AG04450 (cell line): Measurements from ENCODE around the gene FILIP1L. TPM values are rescaled to one million over a fixed set of nuclear protein-coding genes. Genes with fewer than 3 reads are reported as not detected.

Experiments used
- CTCF ChIA-PET: fragments of 300-600, 350-600 bp; formaldehyde crosslinking; extraction: SDS; loops from one replicate; lab custom pipeline; 2022; ENCODE audit warnings: antibody characterized with exemption, inconsistent platforms; lab: Charles Lee
- POLR2A ChIA-PET: fragments of 350-600 bp; formaldehyde crosslinking; extraction: SDS; loops from one replicate; lab custom pipeline; 2021; ENCODE audit warnings: antibody characterized with exemption, inconsistent platforms; lab: Yijun Ruan, JAX
- DNase-seq: peaks from one replicate; pipeline ENCODE4 v3.0.0-alpha.2; 2011; ENCODE audit warnings: low read depth, low spot score
- H3K27ac ChIP-seq: one replicate; pipeline ENCODE4 v1.5.1; 2012; ENCODE audit warnings: low read depth, low read length, control low read depth
- H3K27me3 ChIP-seq: one replicate; pipeline ENCODE4 v1.6.0; 2012; ENCODE audit warnings: low read length; ENCODE audit not compliant: control insufficient read depth, insufficient read depth
- H3K4me3 ChIP-seq: 2 replicates; pipeline ENCODE4 v1.5.1; 2011; ENCODE audit warnings: mild to moderate bottlenecking, low read depth, low read length, control low read depth
- H3K9me3 ChIP-seq: 2 replicates; pipeline ENCODE4 v1.5.1; 2012; ENCODE audit warnings: low read length; ENCODE audit not compliant: control insufficient read depth, insufficient read depth
- polyA plus RNA-seq: library from polyadenylated mRNA; depleted of rRNA; stranded (reverse); fragments of >200 nt; gene quantifications from 2 replicates; pipeline ENCODE4 v1.2.3, GENCODE V29; 2011
- TF ChIP-seq, protein P1 (sequence below): IDR thresholded peaks from 2 replicates; pipeline ENCODE4 v1.5.1; 2011; ENCODE audit warnings: low read depth, low read length, control low read depth, inconsistent platforms

FILIP1L gene
- polyA plus RNA-seq, 1 experiment: 75.5 TPM

DNA sequence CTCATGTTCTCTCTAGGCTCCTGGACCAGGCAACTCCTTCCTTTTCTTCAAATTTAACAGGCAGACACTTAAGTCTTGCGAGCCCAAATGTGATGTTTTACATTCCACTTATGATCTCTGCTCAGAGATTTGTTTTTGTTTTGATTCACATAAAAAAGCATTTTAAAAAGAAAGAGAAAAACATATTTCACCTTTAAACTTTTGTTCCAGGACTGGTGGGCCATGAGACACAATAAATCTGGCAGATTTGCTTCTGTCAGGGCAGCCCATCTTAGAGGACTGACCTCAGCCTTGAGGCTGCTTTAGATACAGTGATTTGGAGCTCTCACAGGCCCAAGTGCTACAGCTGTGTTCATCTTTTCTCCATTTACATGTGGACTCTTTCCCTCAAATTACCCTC is 244.7 kb downstream of the FILIP1L start:
- DNase-seq: no peak
- CTCF ChIA-PET: interaction anchor here (0.9 to 1.0 kb wide), 2 partner anchors 220 to 384 kb away, joined by 3 to 5 read pairs; no protein-coding TSS in a partner anchor
- POLR2A ChIA-PET: no interaction called here

DNA sequence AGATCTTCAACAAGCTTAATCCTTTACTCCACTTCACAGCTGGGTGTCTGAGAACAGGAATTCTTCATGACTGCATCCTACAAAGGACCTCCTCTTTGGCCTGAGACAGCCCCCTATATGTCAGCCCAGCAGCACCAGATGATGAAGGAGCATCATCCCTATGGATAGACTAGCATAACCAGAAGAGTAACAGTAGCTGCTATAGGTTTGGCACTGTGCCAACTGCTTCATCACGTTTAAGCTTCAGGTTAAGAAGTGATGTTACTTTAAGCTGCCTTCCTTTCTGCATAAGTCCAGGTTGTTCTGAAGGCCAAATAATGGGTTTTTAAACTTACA is 246.0 kb downstream of the FILIP1L start:
- Histone ChIP-seq H3K9me3 (no peaks in the 10 kb centered on the region), H3K27ac (no peak overlapping the region), H3K27me3 (no peaks in the 10 kb centered on the region), H3K4me3 (no peak overlapping the region)
- DNase-seq: no peak
- ChIA-PET CTCF (interaction anchor here (0.6 to 1.4 kb wide), 2 partner anchors 37 to 183 kb away, joined by 3 read pairs; no protein-coding TSS in a partner anchor), POLR2A (interaction anchor here (0.6 kb wide), 1 partner anchor 117 kb away, joined by 5 read pairs; no protein-coding TSS in a partner anchor)
- TF ChIP-seq, protein P1, sequence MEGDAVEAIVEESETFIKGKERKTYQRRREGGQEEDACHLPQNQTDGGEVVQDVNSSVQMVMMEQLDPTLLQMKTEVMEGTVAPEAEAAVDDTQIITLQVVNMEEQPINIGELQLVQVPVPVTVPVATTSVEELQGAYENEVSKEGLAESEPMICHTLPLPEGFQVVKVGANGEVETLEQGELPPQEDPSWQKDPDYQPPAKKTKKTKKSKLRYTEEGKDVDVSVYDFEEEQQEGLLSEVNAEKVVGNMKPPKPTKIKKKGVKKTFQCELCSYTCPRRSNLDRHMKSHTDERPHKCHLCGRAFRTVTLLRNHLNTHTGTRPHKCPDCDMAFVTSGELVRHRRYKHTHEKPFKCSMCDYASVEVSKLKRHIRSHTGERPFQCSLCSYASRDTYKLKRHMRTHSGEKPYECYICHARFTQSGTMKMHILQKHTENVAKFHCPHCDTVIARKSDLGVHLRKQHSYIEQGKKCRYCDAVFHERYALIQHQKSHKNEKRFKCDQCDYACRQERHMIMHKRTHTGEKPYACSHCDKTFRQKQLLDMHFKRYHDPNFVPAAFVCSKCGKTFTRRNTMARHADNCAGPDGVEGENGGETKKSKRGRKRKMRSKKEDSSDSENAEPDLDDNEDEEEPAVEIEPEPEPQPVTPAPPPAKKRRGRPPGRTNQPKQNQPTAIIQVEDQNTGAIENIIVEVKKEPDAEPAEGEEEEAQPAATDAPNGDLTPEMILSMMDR: no peak

More for the DNA sequence above, 244.7 kb downstream of the FILIP1L start:
- Histone ChIP-seq H3K27me3 (no peaks in the 10 kb centered on the region), H3K4me3 (no peak overlapping the region), H3K27ac (no peak overlapping the region), H3K9me3 (no peaks in the 10 kb centered on the region)
- TF ChIP-seq, protein P1: no peak

DNA sequence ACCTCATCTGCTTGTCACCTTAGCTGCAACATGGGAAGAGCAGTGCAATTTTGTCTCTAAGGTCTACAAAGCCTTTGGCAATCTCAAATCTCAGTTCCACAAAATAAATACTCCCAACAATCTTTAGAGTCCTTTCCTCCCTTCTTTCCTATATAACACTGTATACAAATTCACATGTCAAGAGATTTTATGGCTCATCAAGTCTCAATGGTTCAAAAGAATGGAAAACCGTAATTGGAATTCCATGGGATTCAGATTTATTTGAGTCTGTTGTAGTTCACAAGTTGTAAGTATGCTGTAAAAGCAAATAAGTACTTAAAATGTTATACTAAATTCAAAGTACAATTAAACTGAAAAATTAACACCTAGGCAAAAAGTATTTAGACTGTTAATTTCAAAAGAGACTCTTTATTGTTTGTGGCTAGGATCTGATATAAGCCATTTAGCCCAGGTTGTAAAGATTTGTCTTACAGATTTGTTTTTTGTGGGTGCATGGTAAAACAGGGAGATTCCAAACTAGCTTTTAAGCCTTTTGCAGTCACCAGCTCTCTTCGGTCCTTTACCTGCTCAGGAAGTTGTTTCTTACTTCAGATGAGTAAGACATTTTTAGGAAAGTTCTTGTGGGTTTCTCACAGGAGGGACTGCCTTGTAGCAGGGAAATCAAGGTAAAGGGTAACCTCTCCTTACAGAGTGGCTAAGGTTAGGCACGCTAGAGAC is 246.5 kb downstream of the FILIP1L start:
- Histone ChIP-seq H3K9me3 (no peaks in the 10 kb centered on the region), H3K27ac (no peak overlapping the region), H3K4me3 (no peak overlapping the region), H3K27me3 (no peaks in the 10 kb centered on the region)
- ChIA-PET CTCF (interaction anchor here (0.6 to 1.4 kb wide), 3 partner anchors 25 to 183 kb away, joined by 3 read pairs; no protein-coding TSS in a partner anchor), POLR2A (interaction anchor here (0.6 kb wide), 1 partner anchor 117 kb away, joined by 5 read pairs; no protein-coding TSS in a partner anchor)
- DNase-seq: no peak
- TF ChIP-seq, protein P1: no peak

DNA sequence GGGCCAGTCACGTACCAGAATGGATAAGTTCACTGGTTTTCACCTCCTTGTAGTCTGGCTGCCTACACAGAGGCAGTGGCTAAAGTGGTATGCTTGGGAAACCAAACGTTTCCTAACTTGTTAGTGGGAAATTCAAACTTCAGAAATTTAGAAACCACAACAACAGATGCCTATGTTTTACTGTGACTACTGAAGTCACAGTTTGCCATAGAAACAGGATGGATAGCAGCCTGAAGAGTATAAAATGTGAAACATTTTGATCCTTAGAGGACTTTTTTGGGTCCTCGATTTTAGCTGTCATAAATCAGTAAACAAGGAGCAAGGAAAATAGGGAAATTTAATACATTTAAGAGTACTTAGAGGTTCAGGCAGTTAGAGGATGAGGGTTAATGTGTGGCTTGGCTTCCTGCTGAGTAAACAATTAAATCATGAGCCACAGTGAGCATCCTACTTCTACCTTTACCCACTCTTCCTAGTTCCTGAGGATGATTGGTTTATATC is 248.0 kb downstream of the FILIP1L start:
- H3K4me3 ChIP-seq: no peak overlapping the region
- H3K9me3 ChIP-seq: no peaks in the 10 kb centered on the region
- no peak overlapping the region for H3K27ac ChIP-seq
- TF ChIP-seq, protein P1: no peak
- no peaks in the 10 kb centered on the region for H3K27me3 ChIP-seq
- CTCF ChIA-PET: interaction anchor here (1.0 kb wide), 1 partner anchor 35 kb away, joined by 3 read pairs; no protein-coding TSS in a partner anchor
- DNase-seq: no peak
- POLR2A ChIA-PET: no interaction called here

DNA sequence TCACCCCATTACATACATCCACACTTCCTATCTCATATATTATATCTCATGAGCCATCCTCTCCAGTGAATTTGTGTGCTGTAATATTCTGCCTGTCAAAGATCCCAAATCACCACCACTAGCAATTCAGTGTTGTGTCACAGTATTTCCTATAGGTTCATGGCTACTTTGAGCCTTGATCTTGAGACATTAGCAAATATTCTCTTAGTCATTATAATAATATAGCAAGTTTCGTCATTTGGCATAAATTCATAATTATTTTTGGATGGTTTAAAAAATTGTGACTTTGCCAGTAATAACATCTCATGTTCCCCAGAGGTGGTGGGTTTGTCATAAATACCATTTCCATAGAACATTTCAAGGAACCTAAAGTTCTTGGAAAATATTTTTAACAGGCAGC is 249.0 kb downstream of the FILIP1L start:
- H3K27ac ChIP-seq: no peak overlapping the region
- ChIA-PET POLR2A (no interaction called here), CTCF (interaction anchor here (0.7 to 1.0 kb wide), 2 partner anchors 22 to 34 kb away, joined by 3 read pairs; no protein-coding TSS in a partner anchor)
- no peak for DNase-seq
- no peaks in the 10 kb centered on the region for H3K9me3 ChIP-seq
- TF ChIP-seq, protein P1: no peak
- no peak overlapping the region for H3K4me3 ChIP-seq
- no peaks in the 10 kb centered on the region for H3K27me3 ChIP-seq
